B cell (primary cell): ENCODE results near the gene LKAAEAR1. TPM values are rescaled to one million over a fixed set of nuclear protein-coding genes. Genes with fewer than 3 reads are reported as not detected.

Experiments
- ATAC-seq: fragments of 200-7000 bp; cut with Tn5 transposase; one replicate; pipeline ENCODE4 v1.10.0; 2021; ENCODE audit warnings: low read depth, mild to moderate bottlenecking, moderate number of reproducible peaks, moderate library complexity
- CTCF ChIA-PET: fragments of 350-600 bp; sonication (Branson Sonifier 250); formaldehyde crosslinking; loops from one replicate; lab custom pipeline; 2021; ENCODE audit warnings: antibody characterized with exemption, inconsistent platforms; lab: Charles Lee
- POLR2A ChIA-PET: fragments of 350-600 bp; sonication (Branson Sonifier 250); formaldehyde crosslinking; loops from one replicate; lab custom pipeline; 2021; ENCODE audit warnings: antibody characterized with exemption; lab: Charles Lee
- DNase-seq: peaks from one replicate; pipeline ENCODE4 v3.0.0; 2013
- H2AFZ ChIP-seq: 2 replicates; pipeline ENCODE4 v1.6.1; 2012; ENCODE audit warnings: mild to moderate bottlenecking, low read depth, low read length; ENCODE audit not compliant: insufficient read depth, poor library complexity, severe bottlenecking
- H3K27ac ChIP-seq, 2 donors: 1 replicate in 1 of 2; 2 replicates in 1 of 2; pipeline ENCODE4 v1.5.1; 2012 to 2013; ENCODE audit warnings: low read length in 2 of 2, mild to moderate bottlenecking in 2 of 2, moderate library complexity in 1 of 2
- H3K27me3 ChIP-seq, 4 experiments: fragments of 200-600 bp in 1 of 4; sonication (generic) in 1 of 4; replicated peaks in 1 of 4; 1 replicate in 2 of 4; 2 replicates in 2 of 4; pipeline versions ENCODE4 v1.6.1 to v1.7.0; 2013 to 2016; ENCODE audit warnings: low read length in 3 of 4, mild to moderate bottlenecking in 2 of 4, mixed read lengths in 1 of 4, moderate library complexity in 1 of 4; ENCODE audit not compliant: insufficient read depth in 4 of 4, control insufficient read depth in 3 of 4; ENCODE audit errors: control extremely low read depth in 1 of 4
- H3K36me3 ChIP-seq, 2 experiments: replicated peaks in 1 of 2; 1 replicate in 1 of 2; 2 replicates in 1 of 2; pipeline versions ENCODE4 v1.6.1 to v1.7.1; 2013; ENCODE audit warnings: low read length in 1 of 2; ENCODE audit not compliant: insufficient read depth in 2 of 2, control insufficient read depth in 1 of 2; ENCODE audit errors: control extremely low read depth in 1 of 2, extremely low read depth in 1 of 2
- H3K4me1 ChIP-seq, 2 donors: fragments of 200-600 bp in 1 of 2; sonication (generic) in 1 of 2; 1 replicate in 1 of 2; 2 replicates in 1 of 2; pipeline versions ENCODE4 v1.5.1 to v1.6.1; 2013 to 2017; ENCODE audit warnings: low read length in 2 of 2; ENCODE audit not compliant: control insufficient read depth in 2 of 2, insufficient read depth in 2 of 2
- H3K4me2 ChIP-seq: replicated peaks from 2 replicates; pipeline ENCODE3; 2012; ENCODE audit warnings: mild to moderate bottlenecking, low read depth, low read length; ENCODE audit not compliant: poor library complexity, severe bottlenecking
- H3K4me3 ChIP-seq, 5 experiments: fragments of 200-600 bp in 1 of 5; sonication (generic) in 1 of 5; 1 replicate in 3 of 5; 2 replicates in 2 of 5; pipeline versions ENCODE4 v1.5.1 to v1.7.0; 2011 to 2016; ENCODE audit warnings: low read length in 4 of 5, mild to moderate bottlenecking in 4 of 5, low read depth in 2 of 5, control low read depth in 1 of 5, moderate library complexity in 1 of 5; ENCODE audit not compliant: insufficient read depth in 1 of 5; ENCODE audit errors: control extremely low read depth in 1 of 5, extremely low read depth in 1 of 5
- H3K79me2 ChIP-seq: fragments of 200-600 bp; sonication (generic); one replicate; pipeline ENCODE4 v1.6.0; 2016; ENCODE audit warnings: low read length; ENCODE audit not compliant: control insufficient read depth, insufficient read depth
- H3K9ac ChIP-seq: fragments of 200-600 bp; sonication (generic); 2 replicates; pipeline ENCODE4 v1.6.1; 2017; ENCODE audit warnings: mild to moderate bottlenecking, low read length, moderate library complexity
- H3K9me3 ChIP-seq, 3 donors: one replicate each; pipeline versions ENCODE4 v1.6.1 to v1.7.1; 2013; ENCODE audit warnings: low read length in 2 of 3; ENCODE audit not compliant: control insufficient read depth in 2 of 3, insufficient read depth in 1 of 3; ENCODE audit errors: control extremely low read depth in 1 of 3
- H4K20me1 ChIP-seq: 2 replicates; pipeline ENCODE4 v1.6.0; 2012; ENCODE audit warnings: mild to moderate bottlenecking, low read length; ENCODE audit not compliant: insufficient read depth, control insufficient read depth, poor library complexity, severe bottlenecking
- H3K27ac Mint-ChIP-seq: one replicate; pipeline ENCODE4 v1.8.0; 2021; ENCODE audit warnings: mixed read lengths
- H3K27me3 Mint-ChIP-seq: one replicate; pipeline ENCODE4 v1.8.0; 2021; ENCODE audit warnings: mixed read lengths
- H3K4me1 Mint-ChIP-seq: one replicate; pipeline ENCODE4 v1.8.0; 2021; ENCODE audit warnings: mixed read lengths
- H3K4me3 Mint-ChIP-seq: one replicate; pipeline ENCODE4 v1.8.0; 2021; ENCODE audit warnings: mixed read lengths
- H3K9me3 Mint-ChIP-seq: one replicate; pipeline ENCODE4 v1.8.0; 2022; ENCODE audit warnings: mixed read lengths; ENCODE audit not compliant: insufficient read depth
- EZH2 ChIP-seq: IDR thresholded peaks from 2 replicates; pipeline ENCODE4 v1.6.1; 2012; ENCODE audit warnings: borderline replicate concordance, low read depth, mild to moderate bottlenecking, moderate library complexity, low read length; ENCODE audit not compliant: insufficient read depth, poor library complexity, severe bottlenecking
- WGBS: methylation state at CpG from one replicate; pipeline ENCODE4 v1.1.5; 2013; ENCODE audit warnings: missing lambda C conversion rate; ENCODE audit not compliant: insufficient coverage; 5-methylcytosine and 5-hydroxymethylcytosine counted together
- intact Hi-C: fragments of 100-400 bp; cut with micrococcal nuclease; formaldehyde crosslinking; loops from one replicate; pipeline ENCODE4 v1.10.0; 2022
- polyA plus RNA-seq: library from polyadenylated mRNA; depleted of rRNA; stranded (reverse); fragments of >200 nt; gene quantifications from 2 replicates; pipeline ENCODE4 v1.2.3, GENCODE V29; 2012
- total RNA-seq, 2 donors: library from RNA; stranded (reverse); fragments of 120-200 nt in 1 of 2; gene quantifications; 1 replicate in 1 of 2; 2 replicates in 1 of 2; pipeline versions ENCODE4 v1.2.3 to v1.2.4, GENCODE V29; 2013 to 2022
- TF ChIP-seq, protein P1 (sequence below): fragments of 200-600 bp; IDR thresholded peaks from one replicate; pipeline ENCODE4 v1.8.0; 2022; ENCODE audit warnings: antibody characterized with exemption, mild to moderate bottlenecking

The LKAAEAR1 gene
- total and polyA plus RNA-seq, 2 donors (not counting 1 experiment from before 2014, with no cell fraction given), result 1.9 TPM; not detected in 1

- no peaks in the 10 kb centered on the region for H3K9me3 Mint-ChIP-seq
- Histone ChIP-seq H4K20me1 (peaks cover 29% of the 10 kb centered on the region), H3K36me3 (no peaks in the 10 kb centered on the region), H3K4me3 (no peak overlapping the region), H3K27me3 (peaks cover 0 to 11% (median 3%) of the 10 kb centered on the region in 4 experiments), H3K27ac (no peak overlapping the region), H3K4me2 (peak overlapping the region; percentile 96), H2AFZ (no peak overlapping the region), H3K79me2 (peaks cover 10% of the 10 kb centered on the region), H3K9me3 (peaks cover 0 to 5% (median 0%) of the 10 kb centered on the region in 3 donors), H3K4me1 (peaks cover 40 to 55% of the 10 kb centered on the region in 2 donors), H3K9ac (no peak overlapping the region)
- DNase-seq, result peak; percentile 42
- peaks cover 5% of the 10 kb centered on the region for H3K27me3 Mint-ChIP-seq
- intact Hi-C loops, result loop anchor here (2.0 to 5.0 kb wide), 2 partner anchors 43 to 100 kb away; partner anchors contain the start of gene PRPF6
- no peak for ATAC-seq
- 6% methylated on average over 13 of the region's 13 CpGs for WGBS
- POLR2A ChIA-PET, result interaction anchor here (0.5 to 2.7 kb wide), 2 partner anchors 17 to 511 kb away, joined by 7 to 21 read pairs; no protein-coding TSS in a partner anchor
- TF ChIP-seq EZH2, result no peak
- TF ChIP-seq, protein P1, sequence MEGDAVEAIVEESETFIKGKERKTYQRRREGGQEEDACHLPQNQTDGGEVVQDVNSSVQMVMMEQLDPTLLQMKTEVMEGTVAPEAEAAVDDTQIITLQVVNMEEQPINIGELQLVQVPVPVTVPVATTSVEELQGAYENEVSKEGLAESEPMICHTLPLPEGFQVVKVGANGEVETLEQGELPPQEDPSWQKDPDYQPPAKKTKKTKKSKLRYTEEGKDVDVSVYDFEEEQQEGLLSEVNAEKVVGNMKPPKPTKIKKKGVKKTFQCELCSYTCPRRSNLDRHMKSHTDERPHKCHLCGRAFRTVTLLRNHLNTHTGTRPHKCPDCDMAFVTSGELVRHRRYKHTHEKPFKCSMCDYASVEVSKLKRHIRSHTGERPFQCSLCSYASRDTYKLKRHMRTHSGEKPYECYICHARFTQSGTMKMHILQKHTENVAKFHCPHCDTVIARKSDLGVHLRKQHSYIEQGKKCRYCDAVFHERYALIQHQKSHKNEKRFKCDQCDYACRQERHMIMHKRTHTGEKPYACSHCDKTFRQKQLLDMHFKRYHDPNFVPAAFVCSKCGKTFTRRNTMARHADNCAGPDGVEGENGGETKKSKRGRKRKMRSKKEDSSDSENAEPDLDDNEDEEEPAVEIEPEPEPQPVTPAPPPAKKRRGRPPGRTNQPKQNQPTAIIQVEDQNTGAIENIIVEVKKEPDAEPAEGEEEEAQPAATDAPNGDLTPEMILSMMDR, result no peak
- CTCF ChIA-PET, result interaction anchor here (0.6 to 11.8 kb wide), 8 partner anchors 13 to 43 kb away, joined by 3 to 220 read pairs (median 10); partner anchors contain the start of gene TCEA2
- peak overlapping the region; percentile 87 for H3K4me3 Mint-ChIP-seq
- peaks cover 45% of the 10 kb centered on the region for H3K4me1 Mint-ChIP-seq
- peak overlapping the region; percentile 82 for H3K27ac Mint-ChIP-seq
These were observed 2.0 kb downstream of the LKAAEAR1 start for GRCh38 chr20:64082126-64082731.

- H2AFZ ChIP-seq, result no peak overlapping the region
- no peak overlapping the region for H3K27ac ChIP-seq
- ChIA-PET POLR2A (interaction anchor here (0.5 to 2.9 kb wide), 3 partner anchors 19 to 510 kb away, joined by 7 to 10 read pairs (median 7); partner anchors contain the start of gene TCEA2), CTCF (interaction anchor here (2.1 to 11.8 kb wide), 6 partner anchors 12 to 42 kb away, joined by 4 to 220 read pairs (median 53); partner anchors contain the start of gene TCEA2)
- peaks cover 0 to 11% (median 3%) of the 10 kb centered on the region in 4 experiments for H3K27me3 ChIP-seq
- H3K9me3 ChIP-seq, result peaks cover 0 to under 1% (median 0%) of the 10 kb centered on the region in 3 donors
- H3K4me3 Mint-ChIP-seq, result peak overlapping the region; percentile 87
- WGBS, result 96% methylated on average over 6 of the region's 6 CpGs
- DNase-seq (no peak), ATAC-seq (no peak)
- H3K79me2 ChIP-seq, result peaks cover 12% of the 10 kb centered on the region
- intact Hi-C loops, result loop anchor here (5.0 kb wide), 1 partner anchor 99 kb away; the partner anchor contains the start of gene PRPF6
- H3K4me1 Mint-ChIP-seq, result peaks cover 49% of the 10 kb centered on the region
- H4K20me1 ChIP-seq, result peaks cover 35% of the 10 kb centered on the region
- no peak overlapping the region for H3K9ac ChIP-seq
- peaks cover 5% of the 10 kb centered on the region for H3K27me3 Mint-ChIP-seq
- H3K27ac Mint-ChIP-seq, result peak overlapping the region; percentile 82
- H3K36me3 ChIP-seq, result no peaks in the 10 kb centered on the region
- no peaks in the 10 kb centered on the region for H3K9me3 Mint-ChIP-seq
- no peak for TF ChIP-seq EZH2
- TF ChIP-seq, protein P1, result no peak
- no peak overlapping the region for H3K4me3 ChIP-seq
- H3K4me1 ChIP-seq, result peaks cover 44 to 62% of the 10 kb centered on the region in 2 donors
- peak overlapping the region; percentile 96 for H3K4me2 ChIP-seq
These were observed 2.6 kb downstream of the LKAAEAR1 start for GRCh38 chr20:64081624-64081964.
